Measurements from ENCODE around the gene ATP13A5. TPM values are rescaled to one million over a fixed set of nuclear protein-coding genes. Genes with fewer than 3 reads are reported as not detected.
A peak's percentile ranks its signal among the peaks of the same experiment; 100 is the strongest.

The ATP13A5 gene
- total and polyA plus RNA-seq, 2 experiments from 2014 or later, result not detected

GRCh38 chr3:193229851-193230420 is 148.6 kb downstream of the ATP13A5 start:
- H3K4me3 ChIP-seq, result no peak overlapping the region
- peaks cover 62% of the 10 kb centered on the region for H3K4me1 Mint-ChIP-seq

GRCh38 chr3:193228206-193228605 is 150.3 kb downstream of the ATP13A5 start:
- Histone ChIP-seq H3K79me2 (replicated peaks; ENCODE audit: insufficient read depth) (no peaks in the 10 kb centered on the region), H3K4me1 (ENCODE audit: insufficient read depth) (peaks cover 54% of the 10 kb centered on the region), H3K9me2 (ENCODE audit: insufficient read depth) (no peaks in the 10 kb centered on the region; the same call in 1 of the 2 replicates), H4K20me1 (replicated peaks; ENCODE audit: insufficient read depth) (no peaks in the 10 kb centered on the region), H3F3A (replicated peaks; ENCODE audit: low read depth) (no peaks in the 10 kb centered on the region), H2AFZ (peak overlapping the region; percentile 14), H3K27me3 (ENCODE audit: insufficient read depth) (no peaks in the 10 kb centered on the region), H3K4me3 (no peak overlapping the region), H3K27ac (ENCODE audit: low read depth) (no peak overlapping the region), H3K36me3 (ENCODE audit: insufficient read depth) (no peaks in the 10 kb centered on the region), H3K4me2 (peak overlapping the region; percentile 49; the same call in 1 of the 2 replicates)
- no peaks in the 10 kb centered on the region; the same call in 2 of the 3 replicates for H3K9me3 Mint-ChIP-seq
- TF ChIP-seq REST (IDR thresholded peaks at IDR 0.05; ENCODE audit: unreplicated experiment) (no peak), ZNF462 (CRISPR knock-in tag; IDR thresholded peaks at IDR 0.05) (no peak)
- H3K27me3 Mint-ChIP-seq (ENCODE audit: insufficient read depth, low read depth, poor library complexity), result peaks cover 2% of the 10 kb centered on the region
- peak overlapping the region; percentile 33; the same call in 1 of the 2 replicates for H3K27ac Mint-ChIP-seq
- no peak overlapping the region for H3K4me3 Mint-ChIP-seq
- H3K36me3 Mint-ChIP-seq (ENCODE audit: low read depth), result no peaks in the 10 kb centered on the region
- ATAC-seq (no peak), DNase-seq (ENCODE audit: low spot score) (no peak)
- H3K4me1 Mint-ChIP-seq, result peaks cover 52% of the 10 kb centered on the region

More at GRCh38 chr3:193229851-193230420, 148.6 kb downstream of the ATP13A5 start:
- 0 out of 2 replicates have a peak overlapping the region, but pooled peaks have one; percentile 24 for H2AFZ ChIP-seq
- H3K9me3 Mint-ChIP-seq, result no peaks in the 10 kb centered on the region; the same call in 2 of the 3 replicates
- peaks cover 54% of the 10 kb centered on the region for H3K4me1 ChIP-seq (ENCODE audit: insufficient read depth)
- TF ChIP-seq ZNF331 (CRISPR knock-in tag; IDR thresholded peaks at IDR 0.05; ENCODE audit: low read depth) (no peak), CREB1 (CRISPR knock-in tag; IDR thresholded peaks at IDR 0.05; ENCODE audit: low read depth) (no peak)
- TF ChIP-seq, protein P1, sequence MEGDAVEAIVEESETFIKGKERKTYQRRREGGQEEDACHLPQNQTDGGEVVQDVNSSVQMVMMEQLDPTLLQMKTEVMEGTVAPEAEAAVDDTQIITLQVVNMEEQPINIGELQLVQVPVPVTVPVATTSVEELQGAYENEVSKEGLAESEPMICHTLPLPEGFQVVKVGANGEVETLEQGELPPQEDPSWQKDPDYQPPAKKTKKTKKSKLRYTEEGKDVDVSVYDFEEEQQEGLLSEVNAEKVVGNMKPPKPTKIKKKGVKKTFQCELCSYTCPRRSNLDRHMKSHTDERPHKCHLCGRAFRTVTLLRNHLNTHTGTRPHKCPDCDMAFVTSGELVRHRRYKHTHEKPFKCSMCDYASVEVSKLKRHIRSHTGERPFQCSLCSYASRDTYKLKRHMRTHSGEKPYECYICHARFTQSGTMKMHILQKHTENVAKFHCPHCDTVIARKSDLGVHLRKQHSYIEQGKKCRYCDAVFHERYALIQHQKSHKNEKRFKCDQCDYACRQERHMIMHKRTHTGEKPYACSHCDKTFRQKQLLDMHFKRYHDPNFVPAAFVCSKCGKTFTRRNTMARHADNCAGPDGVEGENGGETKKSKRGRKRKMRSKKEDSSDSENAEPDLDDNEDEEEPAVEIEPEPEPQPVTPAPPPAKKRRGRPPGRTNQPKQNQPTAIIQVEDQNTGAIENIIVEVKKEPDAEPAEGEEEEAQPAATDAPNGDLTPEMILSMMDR (conservative IDR thresholded peaks at IDR 0.05; ENCODE audit: low read depth in 2 of 2), result no peak
- no peaks in the 10 kb centered on the region for H4K20me1 ChIP-seq (replicated peaks; ENCODE audit: insufficient read depth)
- ATAC-seq (peak; percentile 28), DNase-seq (ENCODE audit: low spot score) (peak; percentile 23)
- H3K79me2 ChIP-seq (replicated peaks; ENCODE audit: insufficient read depth), result no peaks in the 10 kb centered on the region
- H3K27ac Mint-ChIP-seq, result no peak overlapping the region
- no peaks in the 10 kb centered on the region; the same call in 1 of the 2 replicates for H3K9me2 ChIP-seq (ENCODE audit: insufficient read depth)
- no peak overlapping the region for H3K27ac ChIP-seq (ENCODE audit: low read depth)
- no peaks in the 10 kb centered on the region for H3K36me3 ChIP-seq (ENCODE audit: insufficient read depth)
- peaks cover 4% of the 10 kb centered on the region for H3K27me3 Mint-ChIP-seq (ENCODE audit: insufficient read depth, low read depth, poor library complexity)
- no peaks in the 10 kb centered on the region for H3F3A ChIP-seq (replicated peaks; ENCODE audit: low read depth)
- no peak overlapping the region for H3K4me3 Mint-ChIP-seq
- H3K27me3 ChIP-seq (ENCODE audit: insufficient read depth), result no peaks in the 10 kb centered on the region
- peak overlapping the region; percentile 1; the same call in 1 of the 2 replicates for H3K4me2 ChIP-seq
- H3K36me3 Mint-ChIP-seq (ENCODE audit: low read depth), result no peaks in the 10 kb centered on the region
